WTC11 (cell line): ENCODE data around the gene HOXC4. TPM values are rescaled to one million over a fixed set of nuclear protein-coding genes. Genes with fewer than 3 reads are reported as not detected.

Source experiments
- ATAC-seq: fragments of 200-7000 bp; cut with Tn5 transposase; 2 replicates; pipeline ENCODE4 v1.10.0; 2021; ENCODE audit warnings: mild to moderate bottlenecking, moderate library complexity
- CTCF ChIA-PET: fragments of 300-600 bp; sonication (Branson Sonifier 250); formaldehyde crosslinking; loops from one replicate; lab custom pipeline; 2021; ENCODE audit warnings: antibody characterized with exemption; lab: Charles Lee
- POLR2A ChIA-PET: fragments of 350-600 bp; sonication (Branson Sonifier 250); formaldehyde crosslinking; loops from one replicate; lab custom pipeline; 2021; ENCODE audit warnings: antibody characterized with exemption; lab: Charles Lee
- DNase-seq: peaks from one replicate; pipeline ENCODE4 v3.0.0; 2021; ENCODE audit warnings: low spot score
- H3K27ac Mint-ChIP-seq: 2 replicates; pipeline ENCODE4 v1.8.0; 2021; ENCODE audit warnings: mixed read lengths
- H3K27me3 Mint-ChIP-seq: 2 replicates; pipeline ENCODE4 v1.8.0; 2021; ENCODE audit warnings: low read depth, mild to moderate bottlenecking, moderate library complexity, mixed read lengths
- H3K36me3 Mint-ChIP-seq: 2 replicates; pipeline ENCODE4 v1.8.0; 2021; ENCODE audit warnings: mixed read lengths
- H3K4me1 Mint-ChIP-seq: 2 replicates; pipeline ENCODE4 v1.8.0; 2022; ENCODE audit warnings: mixed read lengths
- H3K4me3 Mint-ChIP-seq: 2 replicates; pipeline ENCODE4 v1.8.0; 2021; ENCODE audit warnings: mild to moderate bottlenecking, moderate library complexity, mixed read lengths
- H3K9me3 Mint-ChIP-seq: 2 replicates; pipeline ENCODE4 v1.8.0; 2021; ENCODE audit warnings: mixed read lengths
- NFATC4 ChIP-seq: fragments of 250-450 bp; sonication (Bioruptor Pico); IDR thresholded peaks from 2 replicates; pipeline ENCODE4 v1.9.0; 2021; ENCODE audit warnings: mild to moderate bottlenecking
- NR2C2 ChIP-seq: sonication (generic); formaldehyde crosslinking; IDR thresholded peaks from 2 replicates; pipeline ENCODE4 v1.8.0; 2022; ENCODE audit warnings: mild to moderate bottlenecking, missing genetic modification reagents
- PRDM15 ChIP-seq: sonication (generic); formaldehyde crosslinking; IDR thresholded peaks from 2 replicates; pipeline ENCODE4 v1.8.0; 2022; ENCODE audit warnings: missing genetic modification reagents
- PRRX2 ChIP-seq: fragments of 250-450 bp; sonication (Bioruptor Pico); IDR thresholded peaks from 2 replicates; pipeline ENCODE4 v1.8.0; 2021; ENCODE audit warnings: mild to moderate bottlenecking
- TCF7 ChIP-seq: sonication (generic); formaldehyde crosslinking; IDR thresholded peaks from 2 replicates; pipeline ENCODE4 v1.8.0; 2022; ENCODE audit warnings: mild to moderate bottlenecking, low read depth, missing genetic modification reagents, moderate library complexity
- USF1 ChIP-seq: sonication (generic); formaldehyde crosslinking; IDR thresholded peaks from 2 replicates; pipeline ENCODE4 v1.8.0; 2022; ENCODE audit warnings: mild to moderate bottlenecking, missing genetic modification reagents
- ZBTB21 ChIP-seq: sonication (generic); formaldehyde crosslinking; IDR thresholded peaks from 2 replicates; pipeline ENCODE4 v1.8.1; 2023; ENCODE audit warnings: mild to moderate bottlenecking, missing genetic modification reagents, borderline replicate concordance
- ZNF219 ChIP-seq: sonication (generic); formaldehyde crosslinking; IDR thresholded peaks from 2 replicates; pipeline ENCODE4 v1.8.0; 2023; ENCODE audit warnings: missing genetic modification reagents, mild to moderate bottlenecking, borderline replicate concordance
- ZNF232 ChIP-seq: sonication (generic); formaldehyde crosslinking; IDR thresholded peaks from 2 replicates; pipeline ENCODE4 v1.8.0; 2022; ENCODE audit warnings: mild to moderate bottlenecking, missing genetic modification reagents
- ZNF317 ChIP-seq: sonication (generic); formaldehyde crosslinking; IDR thresholded peaks from 2 replicates; pipeline ENCODE4 v1.8.1; 2023; ENCODE audit warnings: low read depth, mild to moderate bottlenecking, moderate library complexity, missing genetic modification reagents, borderline replicate concordance
- ZNF425 ChIP-seq: fragments of 250-450 bp; sonication (Bioruptor Pico); conservative IDR thresholded peaks from 2 replicates; pipeline ENCODE4 v1.9.0; 2021; ENCODE audit warnings: mild to moderate bottlenecking
- total RNA-seq: library from RNA; stranded (reverse); gene quantifications from 3 replicates; pipeline ENCODE4 v1.2.3, GENCODE V29; 2021
- TF ChIP-seq, protein P1 (sequence below): sonication (generic); formaldehyde crosslinking; IDR thresholded peaks from 2 replicates; pipeline ENCODE4 v1.8.1; 2022; ENCODE audit warnings: mild to moderate bottlenecking, moderate library complexity, missing genetic modification reagents
- TF ChIP-seq, protein P2 (sequence below): sonication (generic); formaldehyde crosslinking; IDR thresholded peaks from 2 replicates; pipeline ENCODE4 v1.8.0; 2023; ENCODE audit warnings: missing genetic modification reagents, mild to moderate bottlenecking, borderline replicate concordance
- TF ChIP-seq, protein P3 (sequence below): fragments of 250-450 bp; sonication (Bioruptor Pico); IDR thresholded peaks from 2 replicates; pipeline ENCODE4 v1.9.0; 2021; ENCODE audit warnings: mild to moderate bottlenecking
- TF ChIP-seq, protein P4 (sequence below): fragments of 250-450 bp; sonication (Bioruptor Pico); IDR thresholded peaks from 2 replicates; pipeline ENCODE4 v2.1.2; 2022; ENCODE audit warnings: mild to moderate bottlenecking, moderate library complexity

Gene HOXC4
- total RNA-seq, 1 experiment from 2014 or later: 0.46 TPM

GRCh38 chr12:54048406-54049093 is 5.1 kb upstream of the HOXC4 start (continued):
- TF ChIP-seq, protein P1, sequence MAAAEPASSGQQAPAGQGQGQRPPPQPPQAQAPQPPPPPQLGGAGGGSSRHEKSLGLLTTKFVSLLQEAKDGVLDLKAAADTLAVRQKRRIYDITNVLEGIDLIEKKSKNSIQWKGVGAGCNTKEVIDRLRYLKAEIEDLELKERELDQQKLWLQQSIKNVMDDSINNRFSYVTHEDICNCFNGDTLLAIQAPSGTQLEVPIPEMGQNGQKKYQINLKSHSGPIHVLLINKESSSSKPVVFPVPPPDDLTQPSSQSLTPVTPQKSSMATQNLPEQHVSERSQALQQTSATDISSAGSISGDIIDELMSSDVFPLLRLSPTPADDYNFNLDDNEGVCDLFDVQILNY (CRISPR knock-in tag): no peak
- TF ChIP-seq, protein P2, sequence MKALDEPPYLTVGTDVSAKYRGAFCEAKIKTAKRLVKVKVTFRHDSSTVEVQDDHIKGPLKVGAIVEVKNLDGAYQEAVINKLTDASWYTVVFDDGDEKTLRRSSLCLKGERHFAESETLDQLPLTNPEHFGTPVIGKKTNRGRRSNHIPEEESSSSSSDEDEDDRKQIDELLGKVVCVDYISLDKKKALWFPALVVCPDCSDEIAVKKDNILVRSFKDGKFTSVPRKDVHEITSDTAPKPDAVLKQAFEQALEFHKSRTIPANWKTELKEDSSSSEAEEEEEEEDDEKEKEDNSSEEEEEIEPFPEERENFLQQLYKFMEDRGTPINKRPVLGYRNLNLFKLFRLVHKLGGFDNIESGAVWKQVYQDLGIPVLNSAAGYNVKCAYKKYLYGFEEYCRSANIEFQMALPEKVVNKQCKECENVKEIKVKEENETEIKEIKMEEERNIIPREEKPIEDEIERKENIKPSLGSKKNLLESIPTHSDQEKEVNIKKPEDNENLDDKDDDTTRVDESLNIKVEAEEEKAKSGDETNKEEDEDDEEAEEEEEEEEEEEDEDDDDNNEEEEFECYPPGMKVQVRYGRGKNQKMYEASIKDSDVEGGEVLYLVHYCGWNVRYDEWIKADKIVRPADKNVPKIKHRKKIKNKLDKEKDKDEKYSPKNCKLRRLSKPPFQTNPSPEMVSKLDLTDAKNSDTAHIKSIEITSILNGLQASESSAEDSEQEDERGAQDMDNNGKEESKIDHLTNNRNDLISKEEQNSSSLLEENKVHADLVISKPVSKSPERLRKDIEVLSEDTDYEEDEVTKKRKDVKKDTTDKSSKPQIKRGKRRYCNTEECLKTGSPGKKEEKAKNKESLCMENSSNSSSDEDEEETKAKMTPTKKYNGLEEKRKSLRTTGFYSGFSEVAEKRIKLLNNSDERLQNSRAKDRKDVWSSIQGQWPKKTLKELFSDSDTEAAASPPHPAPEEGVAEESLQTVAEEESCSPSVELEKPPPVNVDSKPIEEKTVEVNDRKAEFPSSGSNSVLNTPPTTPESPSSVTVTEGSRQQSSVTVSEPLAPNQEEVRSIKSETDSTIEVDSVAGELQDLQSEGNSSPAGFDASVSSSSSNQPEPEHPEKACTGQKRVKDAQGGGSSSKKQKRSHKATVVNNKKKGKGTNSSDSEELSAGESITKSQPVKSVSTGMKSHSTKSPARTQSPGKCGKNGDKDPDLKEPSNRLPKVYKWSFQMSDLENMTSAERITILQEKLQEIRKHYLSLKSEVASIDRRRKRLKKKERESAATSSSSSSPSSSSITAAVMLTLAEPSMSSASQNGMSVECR (CRISPR knock-in tag): no peak
- TF ChIP-seq TCF7 (CRISPR knock-in tag): no peak

DNA sequence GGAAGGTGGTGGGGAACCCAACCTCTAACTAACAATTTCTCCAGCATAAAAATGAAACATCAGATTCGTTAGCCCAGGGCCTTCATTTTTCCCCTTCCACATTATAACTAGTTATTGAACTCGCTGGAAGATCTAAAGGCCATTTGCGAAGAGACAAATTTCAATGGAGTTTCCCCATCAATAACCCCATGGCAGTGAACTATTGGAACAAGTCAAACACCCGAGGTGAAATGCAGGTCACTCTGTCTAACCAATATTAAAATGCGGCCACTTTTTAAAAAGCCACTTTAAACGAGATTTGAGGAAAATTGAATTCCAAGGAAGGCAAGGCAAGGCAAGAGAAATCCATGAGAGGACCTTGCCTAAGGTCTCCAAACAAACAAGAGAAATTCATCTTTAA is 4.5 kb upstream of the HOXC4 start:
- TF ChIP-seq ZNF232 (CRISPR knock-in tag) (no peak), PRDM15 (no peak)
- H3K4me3 Mint-ChIP-seq: no peak overlapping the region
- H3K36me3 Mint-ChIP-seq: no peaks in the 10 kb centered on the region
- H3K4me1 Mint-ChIP-seq: peaks cover 43% of the 10 kb centered on the region
- no peaks in the 10 kb centered on the region for H3K9me3 Mint-ChIP-seq
- H3K27me3 Mint-ChIP-seq: peaks cover 100% of the 10 kb centered on the region
- CTCF ChIA-PET: no interaction called here
- no peak overlapping the region for H3K27ac Mint-ChIP-seq
- no peak for DNase-seq
- POLR2A ChIA-PET: no interaction called here
- ATAC-seq: no peak

- no peak overlapping the region for H3K27ac Mint-ChIP-seq
- ATAC-seq: no peak
- H3K27me3 Mint-ChIP-seq: peaks cover 100% of the 10 kb centered on the region
- DNase-seq: no peak
- H3K9me3 Mint-ChIP-seq: no peaks in the 10 kb centered on the region
- CTCF ChIA-PET: interaction anchor here (0.8 to 1.6 kb wide), 6 partner anchors 66 to 164 kb away, joined by 3 to 8 read pairs (median 6); partner anchors contain the start of gene HOXC10
- no peak overlapping the region for H3K4me3 Mint-ChIP-seq
- H3K4me1 Mint-ChIP-seq: peaks cover 50% of the 10 kb centered on the region
- no peaks in the 10 kb centered on the region for H3K36me3 Mint-ChIP-seq
- POLR2A ChIA-PET: no interaction called here
- TF ChIP-seq ZNF425 (CRISPR knock-in tag) (no peak), ZBTB21 (no peak), ZNF219 (CRISPR knock-in tag) (no peak), NFATC4 (CRISPR knock-in tag) (no peak), TCF7 (CRISPR knock-in tag) (no peak), PRRX2 (CRISPR knock-in tag) (no peak), NR2C2 (CRISPR knock-in tag) (no peak), ZNF317 (CRISPR knock-in tag) (no peak), USF1 (CRISPR knock-in tag) (no peak)
- TF ChIP-seq, protein P3, sequence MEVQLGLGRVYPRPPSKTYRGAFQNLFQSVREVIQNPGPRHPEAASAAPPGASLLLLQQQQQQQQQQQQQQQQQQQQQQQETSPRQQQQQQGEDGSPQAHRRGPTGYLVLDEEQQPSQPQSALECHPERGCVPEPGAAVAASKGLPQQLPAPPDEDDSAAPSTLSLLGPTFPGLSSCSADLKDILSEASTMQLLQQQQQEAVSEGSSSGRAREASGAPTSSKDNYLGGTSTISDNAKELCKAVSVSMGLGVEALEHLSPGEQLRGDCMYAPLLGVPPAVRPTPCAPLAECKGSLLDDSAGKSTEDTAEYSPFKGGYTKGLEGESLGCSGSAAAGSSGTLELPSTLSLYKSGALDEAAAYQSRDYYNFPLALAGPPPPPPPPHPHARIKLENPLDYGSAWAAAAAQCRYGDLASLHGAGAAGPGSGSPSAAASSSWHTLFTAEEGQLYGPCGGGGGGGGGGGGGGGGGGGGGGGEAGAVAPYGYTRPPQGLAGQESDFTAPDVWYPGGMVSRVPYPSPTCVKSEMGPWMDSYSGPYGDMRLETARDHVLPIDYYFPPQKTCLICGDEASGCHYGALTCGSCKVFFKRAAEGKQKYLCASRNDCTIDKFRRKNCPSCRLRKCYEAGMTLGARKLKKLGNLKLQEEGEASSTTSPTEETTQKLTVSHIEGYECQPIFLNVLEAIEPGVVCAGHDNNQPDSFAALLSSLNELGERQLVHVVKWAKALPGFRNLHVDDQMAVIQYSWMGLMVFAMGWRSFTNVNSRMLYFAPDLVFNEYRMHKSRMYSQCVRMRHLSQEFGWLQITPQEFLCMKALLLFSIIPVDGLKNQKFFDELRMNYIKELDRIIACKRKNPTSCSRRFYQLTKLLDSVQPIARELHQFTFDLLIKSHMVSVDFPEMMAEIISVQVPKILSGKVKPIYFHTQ (CRISPR knock-in tag): no peak
- TF ChIP-seq, protein P4, sequence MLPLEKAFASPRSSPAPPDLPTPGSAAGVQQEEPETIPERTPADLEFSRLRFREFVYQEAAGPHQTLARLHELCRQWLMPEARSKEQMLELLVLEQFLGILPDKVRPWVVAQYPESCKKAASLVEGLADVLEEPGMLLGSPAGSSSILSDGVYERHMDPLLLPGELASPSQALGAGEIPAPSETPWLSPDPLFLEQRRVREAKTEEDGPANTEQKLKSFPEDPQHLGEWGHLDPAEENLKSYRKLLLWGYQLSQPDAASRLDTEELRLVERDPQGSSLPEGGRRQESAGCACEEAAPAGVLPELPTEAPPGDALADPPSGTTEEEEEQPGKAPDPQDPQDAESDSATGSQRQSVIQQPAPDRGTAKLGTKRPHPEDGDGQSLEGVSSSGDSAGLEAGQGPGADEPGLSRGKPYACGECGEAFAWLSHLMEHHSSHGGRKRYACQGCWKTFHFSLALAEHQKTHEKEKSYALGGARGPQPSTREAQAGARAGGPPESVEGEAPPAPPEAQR (CRISPR knock-in tag): no peak
Measured at GRCh38 chr12:54050482-54050810, 3.2 kb upstream of the HOXC4 start.
